HepG2 (cell line): ENCODE measurements around the gene TAAR9. TPM values are rescaled to one million over a fixed set of nuclear protein-coding genes. Genes with fewer than 3 reads are reported as not detected.

Experiments
- HDAC2 ChIP-seq: sonication (generic); formaldehyde crosslinking; IDR thresholded peaks from 2 replicates; pipeline ENCODE4 v1.4.0; 2020; ENCODE audit warnings: missing genetic modification reagents
- HDAC6 ChIP-seq: fragments of 200-600 bp; sonication (generic); IDR thresholded peaks from 2 replicates; pipeline ENCODE4 v1.7.0; 2017; ENCODE audit warnings: mild to moderate bottlenecking, antibody characterized with exemption, low read length, low read depth
- JARID2 ChIP-seq: sonication (generic); formaldehyde crosslinking; IDR thresholded peaks from 2 replicates; pipeline ENCODE4 v1.8.1; 2023; ENCODE audit warnings: missing genetic modification reagents, inconsistent platforms; ENCODE audit not compliant: insufficient replicate concordance
- RFX3 ChIP-seq: IDR thresholded peaks from 2 replicates; pipeline ENCODE4 v1.6.1; 2016; ENCODE audit warnings: missing biosample characterization, missing genetic modification reagents
- SMARCC2 ChIP-seq: fragments of 450-650 bp; IDR thresholded peaks from 2 replicates; pipeline ENCODE4 v1.6.1; 2017; ENCODE audit warnings: antibody characterized with exemption, mild to moderate bottlenecking
- SRF ChIP-seq: IDR thresholded peaks from 2 replicates; pipeline ENCODE4 v1.6.1; 2011; ENCODE audit warnings: mild to moderate bottlenecking, low read depth, low read length, moderate library complexity
- ZNF205 ChIP-seq: IDR thresholded peaks from 2 replicates; pipeline ENCODE4 v1.6.1; 2018; ENCODE audit warnings: missing biosample characterization, missing genetic modification reagents
- ZNF839 ChIP-seq: sonication (generic); formaldehyde crosslinking; IDR thresholded peaks from 2 replicates; pipeline ENCODE4 v1.4.0; 2020; ENCODE audit warnings: missing genetic modification reagents, mild to moderate bottlenecking, borderline replicate concordance
- polyA plus RNA-seq, 8 experiments: library from polyadenylated mRNA; depleted of rRNA in 3 of 8; stranded (reverse) in 7 of 8; unstranded in 1 of 8; fragments of >200 nt; fragmentation: Illumina TruSeq in 4 of 8; extraction: Trizol in 4 of 8; gene quantifications; 2 replicates each; pipeline versions ENCODE4 v1.2.1 to v1.2.3, GENCODE V29; 2011 to 2016; ENCODE audit warnings: low read depth in 4 of 8, missing spikeins in 1 of 8, mixed read lengths in 1 of 8; ENCODE audit not compliant: insufficient read depth in 1 of 8
- total RNA-seq, 5 experiments: library from RNA; depleted of rRNA; stranded (reverse); fragments of >200 nt; fragmentation: Illumina TruSeq; extraction: Trizol; gene quantifications; 2 replicates each; pipeline ENCODE4 v1.2.3, GENCODE V29; 2016; ENCODE audit warnings: low read depth in 1 of 5
- TF ChIP-seq, protein P1 (sequence below): sonication (generic); formaldehyde crosslinking; IDR thresholded peaks from 2 replicates; pipeline ENCODE4 v1.5.0; 2020; ENCODE audit warnings: mild to moderate bottlenecking, missing genetic modification reagents, borderline replicate concordance
- TF ChIP-seq, protein P2 (sequence below): sonication (generic); formaldehyde crosslinking; IDR thresholded peaks from 2 replicates; pipeline ENCODE4 v1.5.1; 2020; ENCODE audit warnings: missing genetic modification reagents, mild to moderate bottlenecking, borderline replicate concordance
- TF ChIP-seq, protein P3 (sequence below): IDR thresholded peaks from 2 replicates; pipeline ENCODE4 v1.6.1; 2012; ENCODE audit warnings: inconsistent platforms
- TF ChIP-seq, protein P4 (sequence below): sonication (generic); formaldehyde crosslinking; IDR thresholded peaks from 2 replicates; pipeline ENCODE4 v1.4.0; 2020; ENCODE audit warnings: missing genetic modification reagents
- TF ChIP-seq, protein P5 (sequence below): sonication (generic); formaldehyde crosslinking; IDR thresholded peaks from 2 replicates; pipeline ENCODE4 v1.4.0; 2020; ENCODE audit warnings: missing genetic modification reagents

The TAAR9 gene
- total and polyA plus RNA-seq, 2 of the 13 experiments (the other 11 are each of a cell fraction or from before 2014, with no cell fraction given) = 0.07 TPM; not detected in 1

DNA sequence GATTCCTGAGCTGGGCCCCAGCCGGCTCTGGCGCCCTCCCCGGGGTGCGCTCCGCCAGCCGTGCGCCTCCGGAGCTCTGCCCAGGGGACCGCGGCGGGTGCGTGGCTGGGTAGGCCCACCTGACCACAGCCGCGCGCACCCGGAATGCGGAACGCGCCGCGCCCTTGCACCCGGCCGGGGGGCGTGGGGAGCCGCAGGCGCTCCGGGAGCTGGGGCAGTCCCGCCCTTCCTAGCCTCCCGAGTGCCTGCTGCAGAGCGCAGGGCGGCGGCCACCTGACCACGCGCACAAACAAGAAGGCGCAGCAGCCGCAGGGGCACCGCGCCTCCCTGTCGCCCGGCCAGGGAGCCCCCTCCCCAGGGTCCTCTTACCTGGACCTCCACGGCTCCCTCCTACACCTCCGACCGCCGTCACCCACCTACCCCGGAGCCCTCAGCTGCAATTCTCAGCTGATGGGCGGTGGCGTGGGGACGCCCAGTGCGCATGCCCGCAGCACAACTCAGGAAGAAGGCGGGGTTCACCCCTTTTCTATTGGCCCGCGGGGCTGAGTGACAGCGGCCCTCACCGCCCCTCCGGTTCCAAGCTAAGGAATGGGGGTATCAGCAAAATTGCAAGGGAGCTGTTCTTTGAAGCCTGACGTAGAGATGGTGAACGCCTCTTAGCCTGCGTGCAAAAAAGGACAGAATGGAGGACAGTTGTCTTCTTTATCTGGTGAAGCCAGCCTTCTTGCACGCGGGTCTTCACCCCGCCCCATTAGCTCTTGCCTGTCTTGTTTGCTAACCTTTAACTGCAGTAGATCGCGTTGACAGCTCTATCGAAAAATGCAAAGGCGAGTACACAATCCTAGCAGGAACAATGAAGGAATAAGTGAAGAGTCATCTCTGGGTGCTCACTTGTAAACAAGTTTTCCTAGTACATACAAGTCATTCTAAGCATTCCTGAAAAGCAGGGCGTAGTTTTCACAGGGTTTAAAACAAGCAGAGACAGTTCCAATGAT lies 25.1 kb upstream of the TAAR9 start, which contains the start of gene STX7 (continued):
- TF ChIP-seq, protein P1, sequence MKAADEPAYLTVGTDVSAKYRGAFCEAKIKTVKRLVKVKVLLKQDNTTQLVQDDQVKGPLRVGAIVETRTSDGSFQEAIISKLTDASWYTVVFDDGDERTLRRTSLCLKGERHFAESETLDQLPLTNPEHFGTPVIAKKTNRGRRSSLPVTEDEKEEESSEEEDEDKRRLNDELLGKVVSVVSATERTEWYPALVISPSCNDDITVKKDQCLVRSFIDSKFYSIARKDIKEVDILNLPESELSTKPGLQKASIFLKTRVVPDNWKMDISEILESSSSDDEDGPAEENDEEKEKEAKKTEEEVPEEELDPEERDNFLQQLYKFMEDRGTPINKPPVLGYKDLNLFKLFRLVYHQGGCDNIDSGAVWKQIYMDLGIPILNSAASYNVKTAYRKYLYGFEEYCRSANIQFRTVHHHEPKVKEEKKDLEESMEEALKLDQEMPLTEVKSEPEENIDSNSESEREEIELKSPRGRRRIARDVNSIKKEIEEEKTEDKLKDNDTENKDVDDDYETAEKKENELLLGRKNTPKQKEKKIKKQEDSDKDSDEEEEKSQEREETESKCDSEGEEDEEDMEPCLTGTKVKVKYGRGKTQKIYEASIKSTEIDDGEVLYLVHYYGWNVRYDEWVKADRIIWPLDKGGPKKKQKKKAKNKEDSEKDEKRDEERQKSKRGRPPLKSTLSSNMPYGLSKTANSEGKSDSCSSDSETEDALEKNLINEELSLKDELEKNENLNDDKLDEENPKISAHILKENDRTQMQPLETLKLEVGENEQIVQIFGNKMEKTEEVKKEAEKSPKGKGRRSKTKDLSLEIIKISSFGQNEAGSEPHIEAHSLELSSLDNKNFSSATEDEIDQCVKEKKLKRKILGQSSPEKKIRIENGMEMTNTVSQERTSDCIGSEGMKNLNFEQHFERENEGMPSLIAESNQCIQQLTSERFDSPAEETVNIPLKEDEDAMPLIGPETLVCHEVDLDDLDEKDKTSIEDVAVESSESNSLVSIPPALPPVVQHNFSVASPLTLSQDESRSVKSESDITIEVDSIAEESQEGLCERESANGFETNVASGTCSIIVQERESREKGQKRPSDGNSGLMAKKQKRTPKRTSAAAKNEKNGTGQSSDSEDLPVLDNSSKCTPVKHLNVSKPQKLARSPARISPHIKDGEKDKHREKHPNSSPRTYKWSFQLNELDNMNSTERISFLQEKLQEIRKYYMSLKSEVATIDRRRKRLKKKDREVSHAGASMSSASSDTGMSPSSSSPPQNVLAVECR (CRISPR knock-in tag) = peak; percentile 98
- TF ChIP-seq, protein P2, sequence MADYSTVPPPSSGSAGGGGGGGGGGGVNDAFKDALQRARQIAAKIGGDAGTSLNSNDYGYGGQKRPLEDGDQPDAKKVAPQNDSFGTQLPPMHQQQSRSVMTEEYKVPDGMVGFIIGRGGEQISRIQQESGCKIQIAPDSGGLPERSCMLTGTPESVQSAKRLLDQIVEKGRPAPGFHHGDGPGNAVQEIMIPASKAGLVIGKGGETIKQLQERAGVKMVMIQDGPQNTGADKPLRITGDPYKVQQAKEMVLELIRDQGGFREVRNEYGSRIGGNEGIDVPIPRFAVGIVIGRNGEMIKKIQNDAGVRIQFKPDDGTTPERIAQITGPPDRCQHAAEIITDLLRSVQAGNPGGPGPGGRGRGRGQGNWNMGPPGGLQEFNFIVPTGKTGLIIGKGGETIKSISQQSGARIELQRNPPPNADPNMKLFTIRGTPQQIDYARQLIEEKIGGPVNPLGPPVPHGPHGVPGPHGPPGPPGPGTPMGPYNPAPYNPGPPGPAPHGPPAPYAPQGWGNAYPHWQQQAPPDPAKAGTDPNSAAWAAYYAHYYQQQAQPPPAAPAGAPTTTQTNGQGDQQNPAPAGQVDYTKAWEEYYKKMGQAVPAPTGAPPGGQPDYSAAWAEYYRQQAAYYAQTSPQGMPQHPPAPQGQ (CRISPR knock-in tag) = no peak
- TF ChIP-seq ZNF205 = 0 out of 2 replicates have a peak, but pooled peaks have one; percentile 57
- TF ChIP-seq SRF = no peak
- peak; percentile 12 for TF ChIP-seq JARID2 (CRISPR knock-in tag)
- TF ChIP-seq ZNF839 (CRISPR knock-in tag) = peak; percentile 54; the same call in 1 of the 2 replicates
- TF ChIP-seq, protein P3, sequence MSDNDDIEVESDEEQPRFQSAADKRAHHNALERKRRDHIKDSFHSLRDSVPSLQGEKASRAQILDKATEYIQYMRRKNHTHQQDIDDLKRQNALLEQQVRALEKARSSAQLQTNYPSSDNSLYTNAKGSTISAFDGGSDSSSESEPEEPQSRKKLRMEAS = peak; percentile 75
- TF ChIP-seq HDAC2 (CRISPR knock-in tag) = 0 out of 2 replicates have a peak, but pooled peaks have one; percentile 45
- no peak for TF ChIP-seq RFX3 (CRISPR knock-in tag)
- no peak; the same call in 1 of the 2 replicates for TF ChIP-seq HDAC6
- no peak for TF ChIP-seq SMARCC2
- TF ChIP-seq, protein P4, sequence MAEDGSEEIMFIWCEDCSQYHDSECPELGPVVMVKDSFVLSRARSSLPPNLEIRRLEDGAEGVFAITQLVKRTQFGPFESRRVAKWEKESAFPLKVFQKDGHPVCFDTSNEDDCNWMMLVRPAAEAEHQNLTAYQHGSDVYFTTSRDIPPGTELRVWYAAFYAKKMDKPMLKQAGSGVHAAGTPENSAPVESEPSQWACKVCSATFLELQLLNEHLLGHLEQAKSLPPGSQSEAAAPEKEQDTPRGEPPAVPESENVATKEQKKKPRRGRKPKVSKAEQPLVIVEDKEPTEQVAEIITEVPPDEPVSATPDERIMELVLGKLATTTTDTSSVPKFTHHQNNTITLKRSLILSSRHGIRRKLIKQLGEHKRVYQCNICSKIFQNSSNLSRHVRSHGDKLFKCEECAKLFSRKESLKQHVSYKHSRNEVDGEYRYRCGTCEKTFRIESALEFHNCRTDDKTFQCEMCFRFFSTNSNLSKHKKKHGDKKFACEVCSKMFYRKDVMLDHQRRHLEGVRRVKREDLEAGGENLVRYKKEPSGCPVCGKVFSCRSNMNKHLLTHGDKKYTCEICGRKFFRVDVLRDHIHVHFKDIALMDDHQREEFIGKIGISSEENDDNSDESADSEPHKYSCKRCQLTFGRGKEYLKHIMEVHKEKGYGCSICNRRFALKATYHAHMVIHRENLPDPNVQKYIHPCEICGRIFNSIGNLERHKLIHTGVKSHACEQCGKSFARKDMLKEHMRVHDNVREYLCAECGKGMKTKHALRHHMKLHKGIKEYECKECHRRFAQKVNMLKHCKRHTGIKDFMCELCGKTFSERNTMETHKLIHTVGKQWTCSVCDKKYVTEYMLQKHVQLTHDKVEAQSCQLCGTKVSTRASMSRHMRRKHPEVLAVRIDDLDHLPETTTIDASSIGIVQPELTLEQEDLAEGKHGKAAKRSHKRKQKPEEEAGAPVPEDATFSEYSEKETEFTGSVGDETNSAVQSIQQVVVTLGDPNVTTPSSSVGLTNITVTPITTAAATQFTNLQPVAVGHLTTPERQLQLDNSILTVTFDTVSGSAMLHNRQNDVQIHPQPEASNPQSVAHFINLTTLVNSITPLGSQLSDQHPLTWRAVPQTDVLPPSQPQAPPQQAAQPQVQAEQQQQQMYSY (CRISPR knock-in tag) = peak; percentile 37; the same call in 1 of the 2 replicates
- TF ChIP-seq, protein P5, sequence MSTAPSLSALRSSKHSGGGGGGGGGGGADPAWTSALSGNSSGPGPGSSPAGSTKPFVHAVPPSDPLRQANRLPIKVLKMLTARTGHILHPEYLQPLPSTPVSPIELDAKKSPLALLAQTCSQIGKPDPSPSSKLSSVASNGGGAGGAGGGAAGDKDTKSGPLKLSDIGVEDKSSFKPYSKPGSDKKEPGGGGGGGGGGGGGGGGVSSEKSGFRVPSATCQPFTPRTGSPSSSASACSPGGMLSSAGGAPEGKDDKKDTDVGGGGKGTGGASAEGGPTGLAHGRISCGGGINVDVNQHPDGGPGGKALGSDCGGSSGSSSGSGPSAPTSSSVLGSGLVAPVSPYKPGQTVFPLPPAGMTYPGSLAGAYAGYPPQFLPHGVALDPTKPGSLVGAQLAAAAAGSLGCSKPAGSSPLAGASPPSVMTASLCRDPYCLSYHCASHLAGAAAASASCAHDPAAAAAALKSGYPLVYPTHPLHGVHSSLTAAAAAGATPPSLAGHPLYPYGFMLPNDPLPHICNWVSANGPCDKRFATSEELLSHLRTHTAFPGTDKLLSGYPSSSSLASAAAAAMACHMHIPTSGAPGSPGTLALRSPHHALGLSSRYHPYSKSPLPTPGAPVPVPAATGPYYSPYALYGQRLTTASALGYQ (CRISPR knock-in tag) = peak; percentile 80; the same call in 1 of the 2 replicates
